Measurements from ENCODE around the gene IL17REL.

- TF ChIP-seq FOXK2 (IDR thresholded peaks at IDR 0.05) (no peak), POLR2AphosphoS5 (IDR thresholded peaks at IDR 0.05; ENCODE audit: low read length) (no peak), MAX (IDR thresholded peaks at IDR 0.05; ENCODE audit: low read depth, low read length) (no peak), RFX5 (IDR thresholded peaks at IDR 0.05; ENCODE audit: low read depth, low read length) (no peak)
Measured at GRCh38 chr22:50060441-50061140, 48.0 kb upstream of the IL17REL start.
